ENCODE data around the gene LPIN2.

- TF ChIP-seq POLR2A (IDR thresholded peaks at IDR 0.05; ENCODE audit: low read length) = no peak
- TF ChIP-seq GATA1 (IDR thresholded peaks at IDR 0.05; ENCODE audit: low read depth, low read length) = no peak
Measured at GRCh38 chr18:2969695-2970094, 43.2 kb downstream of the LPIN2 start.

All from erythroblast (primary cell).